ENCODE measurements around the gene IL20.

Gene IL20

GRCh38 chr1:206882555-206882954, 17.1 kb downstream of the IL20 start:
- H3K4me1 ChIP-seq (ENCODE audit: control insufficient read depth in 1 of 2, insufficient read depth in 2 of 2, low read length in 2 of 2), result no peaks in the 10 kb centered on the region
- H3K36me3 ChIP-seq (ENCODE audit: control insufficient read depth in 1 of 2, insufficient read depth in 2 of 2, low read length in 2 of 2), result no peaks in the 10 kb centered on the region
- no peak overlapping the region for H3K27ac ChIP-seq (ENCODE audit: low read length)
- peaks cover 5 to 6% of the 10 kb centered on the region in 2 donors for H3K9me3 ChIP-seq (ENCODE audit: control insufficient read depth in 1 of 2, low read length in 2 of 2)
- H3K4me3 ChIP-seq (ENCODE audit: low read depth in 1 of 2, low read length in 2 of 2), result no peak overlapping the region
- H3K27me3 ChIP-seq (ENCODE audit: low read depth, low read length), result no peaks in the 10 kb centered on the region

- Histone ChIP-seq H3K4me1 (ENCODE audit: control insufficient read depth in 1 of 2, insufficient read depth in 2 of 2, low read length in 2 of 2) (no peaks in the 10 kb centered on the region), H3K9me3 (ENCODE audit: control insufficient read depth in 1 of 2, low read length in 2 of 2) (peaks cover 5 to 6% of the 10 kb centered on the region in 2 donors), H3K36me3 (ENCODE audit: control insufficient read depth in 1 of 2, insufficient read depth in 2 of 2, low read length in 2 of 2) (no peaks in the 10 kb centered on the region), H3K27me3 (ENCODE audit: low read depth, low read length) (no peaks in the 10 kb centered on the region), H3K27ac (ENCODE audit: low read length) (no peak overlapping the region), H3K4me3 (ENCODE audit: low read depth in 1 of 2, low read length in 2 of 2) (no peak overlapping the region)
Observed at GRCh38 chr1:206883160-206883559, 17.7 kb downstream of the IL20 start.

GRCh38 chr1:206883876-206884275, 18.5 kb downstream of the IL20 start:
- Histone ChIP-seq H3K27me3 (ENCODE audit: low read depth, low read length) (no peaks in the 10 kb centered on the region), H3K27ac (ENCODE audit: low read length) (no peak overlapping the region), H3K4me3 (ENCODE audit: low read depth in 1 of 2, low read length in 2 of 2) (no peak overlapping the region), H3K36me3 (ENCODE audit: control insufficient read depth in 1 of 2, insufficient read depth in 2 of 2, low read length in 2 of 2) (no peaks in the 10 kb centered on the region), H3K9me3 (ENCODE audit: control insufficient read depth in 1 of 2, low read length in 2 of 2) (no peaks in the 10 kb centered on the region), H3K4me1 (ENCODE audit: control insufficient read depth in 1 of 2, insufficient read depth in 2 of 2, low read length in 2 of 2) (no peaks in the 10 kb centered on the region)

- Histone ChIP-seq H3K9me3 (ENCODE audit: control insufficient read depth in 1 of 2, low read length in 2 of 2) (no peaks in the 10 kb centered on the region), H3K4me1 (ENCODE audit: control insufficient read depth in 1 of 2, insufficient read depth in 2 of 2, low read length in 2 of 2) (no peaks in the 10 kb centered on the region), H3K36me3 (ENCODE audit: control insufficient read depth in 1 of 2, insufficient read depth in 2 of 2, low read length in 2 of 2) (no peaks in the 10 kb centered on the region), H3K4me3 (ENCODE audit: low read depth in 1 of 2, low read length in 2 of 2) (no peak overlapping the region), H3K27ac (ENCODE audit: low read length) (no peak overlapping the region), H3K27me3 (ENCODE audit: low read depth, low read length) (no peaks in the 10 kb centered on the region)
Observed at GRCh38 chr1:206885341-206886060, 20.1 kb downstream of the IL20 start.

- no peak overlapping the region for H3K27ac ChIP-seq (ENCODE audit: low read length)
- H3K4me3 ChIP-seq (ENCODE audit: low read depth in 1 of 2, low read length in 2 of 2), result no peak overlapping the region
- no peaks in the 10 kb centered on the region for H3K9me3 ChIP-seq (ENCODE audit: control insufficient read depth in 1 of 2, low read length in 2 of 2)
- H3K27me3 ChIP-seq (ENCODE audit: low read depth, low read length), result no peaks in the 10 kb centered on the region
- H3K4me1 ChIP-seq (ENCODE audit: control insufficient read depth in 1 of 2, insufficient read depth in 2 of 2, low read length in 2 of 2), result no peaks in the 10 kb centered on the region
- H3K36me3 ChIP-seq (ENCODE audit: control insufficient read depth in 1 of 2, insufficient read depth in 2 of 2, low read length in 2 of 2), result no peaks in the 10 kb centered on the region
Observed at GRCh38 chr1:206886831-206887230, 21.4 kb downstream of the IL20 start.

GRCh38 chr1:206887701-206888100, 22.3 kb downstream of the IL20 start:
- Histone ChIP-seq H3K27me3 (ENCODE audit: low read depth, low read length) (no peaks in the 10 kb centered on the region), H3K4me3 (ENCODE audit: low read depth in 1 of 2, low read length in 2 of 2) (no peak overlapping the region), H3K36me3 (ENCODE audit: control insufficient read depth in 1 of 2, insufficient read depth in 2 of 2, low read length in 2 of 2) (no peaks in the 10 kb centered on the region), H3K9me3 (ENCODE audit: control insufficient read depth in 1 of 2, low read length in 2 of 2) (no peaks in the 10 kb centered on the region), H3K4me1 (ENCODE audit: control insufficient read depth in 1 of 2, insufficient read depth in 2 of 2, low read length in 2 of 2) (no peaks in the 10 kb centered on the region), H3K27ac (ENCODE audit: low read length) (no peak overlapping the region)

GRCh38 chr1:206890125-206891060, 25.0 kb downstream of the IL20 start:
- H3K27ac ChIP-seq (ENCODE audit: low read length), result no peak overlapping the region
- H3K4me3 ChIP-seq (ENCODE audit: low read depth in 1 of 2, low read length in 2 of 2), result no peak overlapping the region

GRCh38 chr1:206891412-206891811, 26.0 kb downstream of the IL20 start:
- Histone ChIP-seq H3K9me3 (ENCODE audit: control insufficient read depth in 1 of 2, low read length in 2 of 2) (no peaks in the 10 kb centered on the region), H3K4me1 (ENCODE audit: control insufficient read depth in 1 of 2, insufficient read depth in 2 of 2, low read length in 2 of 2) (no peaks in the 10 kb centered on the region), H3K4me3 (ENCODE audit: low read depth in 1 of 2, low read length in 2 of 2) (no peak overlapping the region), H3K36me3 (ENCODE audit: control insufficient read depth in 1 of 2, insufficient read depth in 2 of 2, low read length in 2 of 2) (no peaks in the 10 kb centered on the region), H3K27ac (ENCODE audit: low read length) (no peak overlapping the region), H3K27me3 (ENCODE audit: low read depth, low read length) (no peaks in the 10 kb centered on the region)

More at GRCh38 chr1:206890125-206891060, 25.0 kb downstream of the IL20 start:
- Histone ChIP-seq H3K9me3 (ENCODE audit: control insufficient read depth in 1 of 2, low read length in 2 of 2) (no peaks in the 10 kb centered on the region), H3K36me3 (ENCODE audit: control insufficient read depth in 1 of 2, insufficient read depth in 2 of 2, low read length in 2 of 2) (no peaks in the 10 kb centered on the region), H3K4me1 (ENCODE audit: control insufficient read depth in 1 of 2, insufficient read depth in 2 of 2, low read length in 2 of 2) (no peaks in the 10 kb centered on the region), H3K27me3 (ENCODE audit: low read depth, low read length) (no peaks in the 10 kb centered on the region)

- Histone ChIP-seq H3K4me3 (ENCODE audit: low read depth in 1 of 2, low read length in 2 of 2) (no peak overlapping the region), H3K27ac (ENCODE audit: low read length) (no peak overlapping the region), H3K36me3 (ENCODE audit: control insufficient read depth in 1 of 2, insufficient read depth in 2 of 2, low read length in 2 of 2) (no peaks in the 10 kb centered on the region), H3K9me3 (ENCODE audit: control insufficient read depth in 1 of 2, low read length in 2 of 2) (no peaks in the 10 kb centered on the region), H3K4me1 (ENCODE audit: control insufficient read depth in 1 of 2, insufficient read depth in 2 of 2, low read length in 2 of 2) (no peaks in the 10 kb centered on the region), H3K27me3 (ENCODE audit: low read depth, low read length) (no peaks in the 10 kb centered on the region)
Observed at GRCh38 chr1:206892351-206892984, 27.0 kb downstream of the IL20 start.

- Histone ChIP-seq H3K27ac (ENCODE audit: low read length) (no peak overlapping the region), H3K36me3 (ENCODE audit: control insufficient read depth in 1 of 2, insufficient read depth in 2 of 2, low read length in 2 of 2) (no peaks in the 10 kb centered on the region), H3K9me3 (ENCODE audit: control insufficient read depth in 1 of 2, low read length in 2 of 2) (no peaks in the 10 kb centered on the region), H3K4me3 (ENCODE audit: low read depth in 1 of 2, low read length in 2 of 2) (no peak overlapping the region), H3K27me3 (ENCODE audit: low read depth, low read length) (no peaks in the 10 kb centered on the region), H3K4me1 (ENCODE audit: control insufficient read depth in 1 of 2, insufficient read depth in 2 of 2, low read length in 2 of 2) (no peaks in the 10 kb centered on the region)
Observed at GRCh38 chr1:206893380-206893779, 28.0 kb downstream of the IL20 start.

GRCh38 chr1:206895325-206895724, 29.9 kb downstream of the IL20 start:
- no peaks in the 10 kb centered on the region for H3K4me1 ChIP-seq (ENCODE audit: control insufficient read depth in 1 of 2, insufficient read depth in 2 of 2, low read length in 2 of 2)
- no peaks in the 10 kb centered on the region for H3K36me3 ChIP-seq (ENCODE audit: control insufficient read depth in 1 of 2, insufficient read depth in 2 of 2, low read length in 2 of 2)
- no peak overlapping the region for H3K4me3 ChIP-seq (ENCODE audit: low read depth in 1 of 2, low read length in 2 of 2)
- H3K27me3 ChIP-seq (ENCODE audit: low read depth, low read length), result no peaks in the 10 kb centered on the region
- H3K9me3 ChIP-seq (ENCODE audit: control insufficient read depth in 1 of 2, low read length in 2 of 2), result no peaks in the 10 kb centered on the region
- no peak overlapping the region for H3K27ac ChIP-seq (ENCODE audit: low read length)

Data from muscle layer of duodenum (tissue), 2 donors.